Mucosa of rectum (tissue), 2 donors: ENCODE data around the gene AP1S3.
"Not testable (repeated sequence)": the region's sequence is repeated elsewhere in the genome, so short reads cannot be mapped to it uniquely, and the experiment has no call there.

ENCODE experiments used
- H3K27ac ChIP-seq, 2 donors: one replicate each; pipeline ENCODE4 v1.7.0; 2013; ENCODE audit warnings: inconsistent platforms in 2 of 2, low read depth in 2 of 2, low read length in 2 of 2
- H3K27me3 ChIP-seq, 2 donors: one replicate each; pipeline ENCODE4 v1.7.0; 2013; ENCODE audit warnings: low read length in 2 of 2; ENCODE audit not compliant: control insufficient read depth in 2 of 2, insufficient read depth in 2 of 2
- H3K36me3 ChIP-seq, 2 donors: one replicate each; pipeline ENCODE4 v1.7.0; 2013; ENCODE audit warnings: low read length in 2 of 2; ENCODE audit not compliant: control insufficient read depth in 2 of 2, insufficient read depth in 2 of 2
- H3K4me1 ChIP-seq, 2 donors: one replicate each; pipeline ENCODE4 v1.7.0; 2013; ENCODE audit warnings: low read length in 2 of 2, mild to moderate bottlenecking in 1 of 2; ENCODE audit not compliant: control insufficient read depth in 2 of 2, insufficient read depth in 2 of 2
- H3K4me3 ChIP-seq, 2 donors: one replicate each; pipeline ENCODE4 v1.7.0; 2013; ENCODE audit warnings: low read length in 2 of 2
- H3K9ac ChIP-seq, 2 donors: one replicate each; pipeline ENCODE4 v1.7.0; 2013; ENCODE audit warnings: low read length in 2 of 2, low read depth in 1 of 2, mild to moderate bottlenecking in 1 of 2
- H3K9me3 ChIP-seq, 2 donors: one replicate each; pipeline ENCODE4 v1.7.0; 2013; ENCODE audit warnings: low read length in 2 of 2; ENCODE audit not compliant: control insufficient read depth in 2 of 2
- donor health status: healthy.
- donor health status: Normal muscosa, but diverticular disease.

Gene AP1S3

DNA sequence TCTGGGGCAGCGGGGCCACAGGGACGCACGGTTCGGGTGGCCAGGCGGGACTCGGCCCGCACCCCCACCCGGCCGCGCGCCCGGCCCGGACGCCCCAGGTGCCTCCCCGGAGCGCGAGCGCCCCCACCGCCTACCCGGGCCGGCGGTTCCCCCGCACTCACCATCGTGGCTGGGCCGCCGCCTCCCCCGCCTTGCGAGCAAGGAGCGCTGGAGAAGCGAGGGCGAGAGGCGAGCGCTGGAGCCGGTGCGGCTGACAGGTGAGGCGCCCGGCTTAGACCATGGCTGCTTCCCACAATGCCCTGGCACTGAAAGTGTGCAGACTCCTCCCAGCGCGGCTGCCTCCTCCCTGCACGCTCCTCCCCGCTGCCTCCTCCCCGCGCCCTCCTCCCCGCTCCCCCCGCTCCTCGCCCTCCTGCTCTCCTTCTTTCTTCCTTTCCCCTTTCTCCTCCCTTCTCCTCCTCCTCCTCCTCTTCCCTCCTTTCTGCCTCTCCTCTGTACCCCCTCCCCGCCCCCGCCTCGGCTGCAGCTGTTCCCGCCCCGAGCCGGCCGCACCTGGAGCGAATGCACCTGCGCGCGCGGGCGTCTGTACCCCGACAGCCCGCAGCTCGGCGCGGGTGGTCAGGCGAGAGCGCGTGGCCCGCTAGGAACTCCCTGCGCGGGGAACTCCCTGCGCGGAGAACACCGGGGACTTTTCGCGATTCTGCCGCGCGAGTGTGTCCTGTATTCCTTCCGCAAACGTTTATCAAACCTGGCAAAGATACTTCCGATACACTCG lies at the start of gene AP1S3:
AP1S3 (minus strand) TSS at position 296 of the 775 bp plus-strand sequence; CDS start at position 164, 132 bp downstream.
- no peaks in the 10 kb centered on the region for H3K36me3 ChIP-seq
- no peaks in the 10 kb centered on the region for H3K27me3 ChIP-seq
- peaks cover 7 to 15% of the 10 kb centered on the region in 2 donors for H3K4me1 ChIP-seq
- H3K4me3 ChIP-seq: peak within 1 kb of the TSS; percentile 63 to 71
- H3K9me3 ChIP-seq: no peaks in the 10 kb centered on the region
- peak within 1 kb of the TSS; percentile 75 to 77 for H3K27ac ChIP-seq
- H3K9ac ChIP-seq: peak within 1 kb of the TSS; percentile 61 to 65

DNA sequence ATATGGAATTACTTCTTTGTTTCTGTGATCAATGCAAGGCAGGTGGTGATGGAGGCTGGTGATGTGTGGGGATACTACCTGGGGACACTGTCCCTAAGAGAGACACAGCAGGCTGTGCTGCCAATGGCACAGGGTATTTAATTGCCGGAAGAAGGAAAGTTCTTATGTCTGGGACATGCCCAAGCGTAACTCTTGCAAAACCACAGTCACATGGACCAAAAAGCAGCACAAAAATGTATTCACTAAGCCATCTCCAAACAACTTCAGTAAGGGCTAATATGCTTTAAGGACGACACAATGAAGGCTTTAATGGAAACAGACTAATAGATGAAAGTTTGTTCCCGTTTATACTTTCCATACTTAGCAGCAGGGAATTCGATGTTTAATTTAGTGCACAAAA lies 49.7 kb upstream of the AP1S3 start:
- Histone ChIP-seq H3K9me3 (no peaks in the 10 kb centered on the region), H3K27me3 (no peaks in the 10 kb centered on the region), H3K4me3 (no peak overlapping the region), H3K36me3 (peaks cover 30 to 38% of the 10 kb centered on the region in 2 donors), H3K27ac (no peak overlapping the region), H3K4me1 (no peaks in the 10 kb centered on the region), H3K9ac (no peak overlapping the region)

DNA sequence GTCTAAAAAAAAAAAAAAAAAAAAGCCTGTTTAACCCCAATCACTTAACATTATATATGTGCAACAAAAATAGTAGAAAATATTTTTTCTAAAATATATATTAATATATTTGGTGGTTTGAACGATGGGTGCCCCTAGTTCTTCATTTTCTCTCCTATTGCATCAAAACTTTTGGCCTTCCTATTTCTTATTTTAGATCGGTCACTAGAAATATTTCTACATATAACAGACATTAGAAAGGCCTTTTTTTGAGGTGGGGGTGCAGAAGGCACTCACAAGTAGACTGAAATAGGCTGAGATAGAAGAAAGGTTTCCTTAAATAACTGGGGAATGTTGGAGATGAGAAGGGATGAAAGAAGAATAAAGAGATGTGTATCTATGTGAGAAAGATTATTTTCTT lies 49.3 kb upstream of the AP1S3 start:
- H3K36me3 ChIP-seq: peaks cover 32 to 41% of the 10 kb centered on the region in 2 donors
- H3K4me1 ChIP-seq: no peaks in the 10 kb centered on the region
- H3K27ac ChIP-seq: no peak overlapping the region

DNA sequence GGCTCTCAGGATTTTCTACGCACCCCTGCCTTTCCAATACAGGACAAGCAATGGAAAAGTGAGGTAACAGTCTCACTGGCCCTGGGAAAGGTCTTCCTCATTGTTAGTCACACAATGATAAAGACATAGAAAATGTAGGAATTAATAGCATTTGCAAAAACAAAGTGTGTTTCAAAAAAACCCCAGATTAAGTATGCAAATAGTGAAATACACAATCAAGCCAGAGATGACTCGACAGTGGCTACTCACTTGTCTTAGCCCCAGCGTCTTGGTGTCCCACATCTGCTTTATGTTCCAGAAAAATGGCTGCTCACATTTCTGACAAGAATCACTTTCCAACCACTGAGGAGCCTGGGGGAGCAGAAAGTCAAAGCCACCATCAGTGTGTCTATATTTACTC lies 47.0 kb upstream of the AP1S3 start:
- Histone ChIP-seq H3K4me3 (no peak overlapping the region), H3K4me1 (no peaks in the 10 kb centered on the region), H3K27me3 (no peaks in the 10 kb centered on the region), H3K9ac (no peak overlapping the region), H3K36me3 (peaks cover 45 to 53% of the 10 kb centered on the region in 2 donors), H3K9me3 (no peaks in the 10 kb centered on the region), H3K27ac (no peak overlapping the region)

More for the DNA sequence above, 49.3 kb upstream of the AP1S3 start:
- Histone ChIP-seq H3K9me3 (no peaks in the 10 kb centered on the region), H3K9ac (no peak overlapping the region), H3K4me3 (no peak overlapping the region), H3K27me3 (no peaks in the 10 kb centered on the region)

DNA sequence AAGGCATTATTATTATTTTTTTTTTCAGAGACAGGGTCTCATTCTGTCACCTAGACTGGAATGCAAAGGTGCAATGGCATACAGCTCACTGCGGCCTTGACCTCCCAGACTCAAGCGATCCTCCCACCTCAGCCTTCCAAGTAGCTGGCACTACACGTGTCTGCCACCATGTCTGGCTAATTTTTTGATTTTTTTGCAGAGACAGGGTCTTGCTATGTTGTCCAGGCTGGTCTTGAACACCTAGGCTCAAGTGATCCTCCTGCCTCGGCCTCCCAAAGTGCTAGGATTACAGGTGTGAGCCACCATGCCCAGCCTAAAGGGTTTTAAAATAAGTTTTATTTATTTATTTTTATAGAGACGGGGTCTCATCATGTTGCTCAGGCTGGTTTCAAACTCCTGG lies 45.3 kb upstream of the AP1S3 start:
- no peak overlapping the region for H3K9ac ChIP-seq
- no peaks in the 10 kb centered on the region for H3K27me3 ChIP-seq
- H3K9me3 ChIP-seq: no peaks in the 10 kb centered on the region
- H3K36me3 ChIP-seq: peaks cover 50 to 66% of the 10 kb centered on the region in 2 donors
- no peaks in the 10 kb centered on the region for H3K4me1 ChIP-seq
- no peak overlapping the region for H3K4me3 ChIP-seq
- H3K27ac ChIP-seq: no peak overlapping the region

DNA sequence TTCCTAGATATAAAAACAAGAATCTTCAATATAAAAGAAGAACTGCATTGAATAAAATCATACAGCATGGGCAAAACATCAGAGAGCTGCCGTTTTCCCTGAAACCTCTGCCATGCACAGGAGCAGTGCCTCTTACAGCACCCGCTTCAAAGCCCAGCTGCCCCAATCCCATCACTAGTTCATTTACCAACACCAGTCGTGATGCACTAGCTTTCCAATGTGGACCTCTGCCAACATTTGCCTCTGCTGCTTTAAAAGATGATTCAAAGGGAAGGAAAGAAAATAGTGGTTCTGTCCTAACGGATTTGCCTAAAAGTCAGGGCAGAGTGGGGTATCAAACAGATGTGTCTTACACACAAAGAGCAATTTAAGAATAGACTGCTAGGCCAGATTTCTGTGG lies 43.4 kb upstream of the AP1S3 start:
- Histone ChIP-seq H3K36me3 (peaks cover 45 to 66% of the 10 kb centered on the region in 2 donors), H3K4me3 (no peak overlapping the region), H3K27ac (no peak overlapping the region), H3K9me3 (no peaks in the 10 kb centered on the region), H3K4me1 (no peaks in the 10 kb centered on the region), H3K27me3 (no peaks in the 10 kb centered on the region), H3K9ac (no peak overlapping the region)

DNA sequence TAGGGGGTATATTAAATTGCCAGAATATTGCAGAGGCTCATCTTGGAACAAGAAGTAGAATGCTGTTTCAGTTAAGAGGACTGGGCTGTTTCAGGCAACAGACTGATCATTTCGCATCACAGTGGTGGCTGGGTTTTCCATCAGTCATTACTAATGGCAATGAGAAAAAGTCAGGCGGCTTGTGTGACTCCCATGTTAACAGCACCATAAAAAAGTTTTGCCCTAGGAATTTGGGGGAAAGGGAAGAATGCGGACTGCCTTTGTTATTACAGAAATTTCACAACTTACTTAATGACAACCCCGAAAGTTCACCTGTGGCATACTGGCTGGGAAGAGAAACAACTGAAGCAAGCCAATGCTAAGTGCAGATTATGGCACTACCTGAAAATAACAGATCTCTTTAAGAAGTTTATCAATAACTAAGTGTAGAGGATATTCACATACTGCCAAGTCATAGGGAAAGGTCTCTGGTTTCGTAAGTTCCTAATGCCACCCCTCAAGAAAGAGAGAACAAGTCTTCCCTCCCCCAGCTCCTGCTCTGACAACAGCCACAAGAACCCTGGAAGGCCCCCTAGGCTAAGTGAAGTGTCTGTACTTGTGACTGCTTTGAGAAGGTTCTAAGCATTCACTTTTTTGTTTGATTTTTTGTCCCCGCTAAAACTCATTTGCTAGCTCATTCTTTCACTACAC lies 40.5 kb upstream of the AP1S3 start:
- peaks cover 50 to 58% of the 10 kb centered on the region in 2 donors for H3K36me3 ChIP-seq
- H3K9ac ChIP-seq: no peak overlapping the region
- no peaks in the 10 kb centered on the region for H3K27me3 ChIP-seq
- no peaks in the 10 kb centered on the region for H3K4me1 ChIP-seq
- H3K4me3 ChIP-seq: no peak overlapping the region
- peaks cover 0 to 2% of the 10 kb centered on the region in 2 donors for H3K9me3 ChIP-seq
- H3K27ac ChIP-seq: no peak overlapping the region

DNA sequence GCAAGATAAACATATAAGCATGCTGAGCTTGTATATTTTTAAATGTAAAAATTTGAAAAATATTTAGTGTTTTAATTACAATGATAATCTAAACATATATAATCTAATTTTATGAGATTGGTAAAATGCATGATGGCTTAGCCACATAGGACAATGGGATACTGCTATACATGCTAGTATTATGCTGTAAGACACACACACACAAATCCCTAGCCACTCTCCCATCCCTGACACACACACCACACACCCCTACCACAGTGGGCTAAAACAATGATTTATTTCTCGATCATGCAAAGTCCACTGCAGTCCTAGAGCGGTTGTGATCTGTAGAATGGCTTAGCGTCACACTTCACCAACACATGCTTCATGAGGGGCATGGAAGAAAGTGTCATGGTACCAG lies 36.3 kb upstream of the AP1S3 start:
- Histone ChIP-seq H3K4me3 (no peak overlapping the region), H3K27me3 (no peaks in the 10 kb centered on the region), H3K4me1 (no peaks in the 10 kb centered on the region), H3K9ac (no peak overlapping the region), H3K36me3 (peaks cover 26 to 29% of the 10 kb centered on the region in 2 donors), H3K27ac (no peak overlapping the region), H3K9me3 (peaks cover 0 to 2% of the 10 kb centered on the region in 2 donors)

DNA sequence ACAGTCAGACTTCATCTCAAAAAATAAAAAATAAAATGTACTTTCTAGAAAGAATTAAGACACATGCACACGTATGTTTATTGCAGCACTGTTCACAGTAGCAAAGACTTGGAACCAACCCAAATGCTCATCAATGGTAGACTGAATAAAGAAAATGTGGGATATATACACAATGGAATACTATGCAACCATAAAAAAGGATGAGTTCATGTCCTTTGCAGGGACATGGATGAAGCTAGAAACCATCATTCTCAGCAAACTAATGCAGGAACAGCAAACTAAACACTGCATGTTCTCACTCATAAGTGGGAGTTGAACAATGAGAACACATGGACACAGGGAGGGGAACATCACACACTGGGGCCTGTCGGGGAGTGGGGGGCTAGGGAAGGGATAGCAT lies 35.4 kb upstream of the AP1S3 start:
- peaks cover 20 to 21% of the 10 kb centered on the region in 2 donors for H3K36me3 ChIP-seq
- not testable (repeated sequence) for H3K4me3 ChIP-seq, H3K9me3 ChIP-seq

DNA sequence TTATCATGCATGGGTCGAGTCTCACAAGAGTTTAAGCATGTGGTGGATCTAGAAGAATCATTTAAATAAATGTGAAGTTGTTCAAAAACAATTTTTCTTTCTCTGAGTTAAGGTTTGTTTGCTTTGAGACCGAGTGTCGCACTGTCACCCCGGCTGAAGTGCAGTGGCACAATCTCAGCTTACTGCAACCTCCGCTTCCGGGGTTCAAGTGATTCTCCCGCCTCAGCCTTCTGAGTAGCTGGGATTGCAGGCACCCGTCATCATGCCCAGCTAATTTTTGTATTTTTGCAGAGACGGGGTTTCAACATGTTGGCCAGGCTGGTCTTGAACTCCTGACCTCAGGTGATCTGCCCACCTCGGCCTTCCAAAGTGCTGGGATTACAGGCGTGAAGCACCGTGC lies 34.3 kb upstream of the AP1S3 start:
- H3K9me3 ChIP-seq, H3K27ac ChIP-seq, H3K9ac ChIP-seq, H3K4me3 ChIP-seq, H3K4me1 ChIP-seq, H3K27me3 ChIP-seq: not testable (repeated sequence)
- peaks cover 11 to 19% of the 10 kb centered on the region in 2 donors for H3K36me3 ChIP-seq

More for the DNA sequence above, 35.4 kb upstream of the AP1S3 start:
- H3K27ac ChIP-seq, H3K9ac ChIP-seq, H3K27me3 ChIP-seq, H3K4me1 ChIP-seq: not testable (repeated sequence)
